Nephron (organoid): ENCODE results near the gene MARCHF2.
"Not testable (repeated sequence)": the region's sequence is repeated elsewhere in the genome, so short reads cannot be mapped to it uniquely, and the experiment has no call there.

Experiments used
- H3K27ac Mint-ChIP-seq, 3 experiments: 2 replicates each; pipeline ENCODE4 v1.8.0; 2020; ENCODE audit warnings: mixed read lengths in 3 of 3, mild to moderate bottlenecking in 2 of 3, moderate library complexity in 1 of 3
- H3K27me3 Mint-ChIP-seq: 2 replicates; pipeline ENCODE4 v1.8.0; 2021; ENCODE audit warnings: low read depth, mild to moderate bottlenecking, moderate library complexity, mixed read lengths
- H3K36me3 Mint-ChIP-seq: 2 replicates; pipeline ENCODE4 v1.8.0; 2020; ENCODE audit warnings: low read depth, mixed read lengths
- H3K4me1 Mint-ChIP-seq: 2 replicates; pipeline ENCODE4 v1.8.0; 2020; ENCODE audit warnings: mixed read lengths
- H3K4me3 Mint-ChIP-seq, 3 experiments: 2 replicates each; pipeline ENCODE4 v1.8.0; 2020; ENCODE audit warnings: mild to moderate bottlenecking in 3 of 3, mixed read lengths in 3 of 3, moderate library complexity in 2 of 3
- H3K9me3 Mint-ChIP-seq: 2 replicates; pipeline ENCODE4 v1.8.0; 2020; ENCODE audit warnings: mixed read lengths
- CTCF ChIP-seq, 3 experiments: fragments of 200-600 bp; sonication (generic); IDR thresholded peaks; one replicate each; pipeline ENCODE4 v1.5.0; 2021; ENCODE audit warnings: antibody characterized with exemption in 3 of 3; ENCODE audit not compliant: unreplicated experiment in 3 of 3

Gene MARCHF2

DNA sequence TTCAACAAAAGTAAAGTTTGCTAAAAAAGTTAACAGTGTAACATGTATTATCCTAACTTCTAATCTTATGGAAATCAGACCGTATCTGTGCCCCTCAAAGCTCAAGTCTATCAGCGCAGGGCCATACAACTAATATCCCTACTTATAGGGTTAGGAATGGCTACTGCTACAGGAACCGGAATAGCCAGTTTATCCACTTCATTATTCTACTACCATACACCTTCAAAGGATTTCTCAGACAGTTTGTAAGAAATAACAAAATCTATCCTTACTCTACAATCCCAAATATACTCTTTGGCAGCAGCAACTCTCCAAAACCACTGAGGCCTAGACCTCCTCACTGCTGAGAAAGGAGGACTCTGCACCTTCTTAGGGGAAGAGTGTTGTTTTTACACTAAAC lies 27.5 kb upstream of the MARCHF2 start:
- H3K36me3 Mint-ChIP-seq, H3K9me3 Mint-ChIP-seq, H3K4me3 Mint-ChIP-seq, H3K4me1 Mint-ChIP-seq, H3K27me3 Mint-ChIP-seq: not testable (repeated sequence)
- peak overlapping the region; percentile 57 to 70 (median 58) for H3K27ac Mint-ChIP-seq

DNA sequence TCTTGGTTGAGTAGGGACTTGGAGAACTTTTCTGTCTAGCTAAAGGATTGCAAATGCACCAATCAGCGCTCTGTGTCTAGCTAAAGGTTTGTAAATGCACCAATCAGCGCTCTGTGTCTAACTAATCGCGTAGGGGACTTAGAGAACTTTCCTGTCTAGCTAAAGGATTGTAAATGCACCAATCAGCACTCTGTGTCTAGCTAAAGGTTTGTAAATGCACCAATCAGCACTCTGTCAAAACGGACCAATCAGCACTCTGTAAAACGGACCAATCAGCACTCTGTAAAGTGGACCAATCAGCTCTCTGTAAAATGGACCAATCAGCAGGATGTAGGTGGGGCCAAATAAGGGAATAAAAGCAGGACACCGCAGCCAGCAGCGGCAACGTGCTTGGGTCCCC lies 26.7 kb upstream of the MARCHF2 start:
- H3K4me3 Mint-ChIP-seq, H3K4me1 Mint-ChIP-seq, H3K9me3 Mint-ChIP-seq, H3K36me3 Mint-ChIP-seq, H3K27me3 Mint-ChIP-seq: not testable (repeated sequence)
- peak overlapping the region in 1 of 3 experiments; percentile 55 for H3K27ac Mint-ChIP-seq

DNA sequence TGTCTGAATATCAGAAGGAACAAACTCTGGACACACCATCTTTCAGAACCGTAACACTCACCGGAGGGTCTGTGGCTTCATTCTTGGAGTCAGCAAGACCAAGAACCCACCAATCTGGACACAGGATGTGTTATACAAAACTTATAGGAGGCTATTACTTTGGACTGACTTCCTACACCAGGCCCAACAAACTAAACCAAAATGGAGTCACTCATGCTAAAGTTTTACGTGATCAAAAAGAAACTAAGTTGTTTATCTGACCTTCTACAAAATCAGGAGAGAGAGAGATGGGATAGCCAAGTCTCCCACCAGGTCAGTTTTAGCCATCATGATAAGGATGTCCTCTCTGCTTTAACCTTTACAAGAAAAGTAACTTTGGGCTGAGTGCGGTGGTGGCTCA lies 26.1 kb upstream of the MARCHF2 start:
- H3K4me3 Mint-ChIP-seq: peak overlapping the region; percentile 32 to 73 (median 33)
- no peaks in the 10 kb centered on the region for H3K27me3 Mint-ChIP-seq
- TF ChIP-seq CTCF (IDR thresholded peaks at IDR 0.05; ENCODE audit: unreplicated experiment in 3 of 3): no peak
- H3K4me1 Mint-ChIP-seq: peaks cover 11% of the 10 kb centered on the region
- H3K9me3 Mint-ChIP-seq: no peaks in the 10 kb centered on the region
- peaks cover 10% of the 10 kb centered on the region for H3K36me3 Mint-ChIP-seq
- H3K27ac Mint-ChIP-seq: peak overlapping the region in 2 of 3 experiments; percentile 49 to 55

DNA sequence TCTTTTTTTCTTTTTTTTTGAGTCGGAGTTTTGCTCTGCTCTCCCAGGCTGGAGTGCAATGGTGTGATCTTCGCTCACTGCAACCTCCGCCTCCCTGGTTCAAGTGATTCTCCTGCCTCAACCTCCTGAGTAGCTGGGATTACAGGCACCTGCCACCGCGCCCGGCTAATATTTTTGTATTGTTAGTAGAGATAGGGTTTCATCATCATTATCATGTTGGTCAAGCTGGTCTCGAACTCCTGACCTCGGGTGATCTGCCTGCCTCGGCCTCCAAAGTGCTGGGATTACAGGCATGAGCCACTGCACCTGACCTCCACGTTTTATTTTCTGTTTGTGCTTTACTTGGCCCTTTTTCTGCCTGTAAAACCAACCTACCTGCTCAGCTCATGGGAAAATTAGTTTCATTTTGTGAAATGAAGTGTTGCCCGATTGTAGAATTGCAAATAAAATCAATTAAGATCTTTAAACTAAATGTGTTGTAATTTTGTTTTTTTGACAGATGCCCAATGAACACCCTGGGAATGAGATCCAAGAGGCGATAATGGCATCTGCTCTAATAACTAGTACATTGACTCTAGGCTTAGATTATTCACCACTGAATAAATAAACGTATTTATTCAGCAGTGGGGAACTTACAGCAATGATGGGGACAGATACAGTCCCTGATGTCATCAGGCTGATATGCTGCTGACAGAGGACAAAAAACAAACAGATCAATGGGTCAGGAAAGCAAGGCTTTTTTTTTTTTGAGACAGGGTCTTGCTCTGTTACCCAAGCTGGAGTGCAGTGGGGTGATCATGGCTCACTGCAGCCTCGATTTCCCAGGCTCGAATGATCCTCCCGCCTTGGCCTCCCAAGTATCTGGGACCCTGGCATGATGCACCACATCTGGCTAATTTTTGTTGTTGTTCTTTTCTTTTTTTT lies 25.2 kb upstream of the MARCHF2 start:
- Mint-ChIP-seq H3K4me1 (peaks cover 21% of the 10 kb centered on the region), H3K27ac (peak overlapping the region; percentile 40 to 88 (median 66)), H3K36me3 (peaks cover 10% of the 10 kb centered on the region), H3K27me3 (no peaks in the 10 kb centered on the region), H3K4me3 (peak overlapping the region; percentile 70 to 80 (median 78)), H3K9me3 (no peaks in the 10 kb centered on the region)
- no peak for TF ChIP-seq CTCF (IDR thresholded peaks at IDR 0.05; ENCODE audit: unreplicated experiment in 3 of 3)

GRCh38 chr19:8388612-8388958 lies 24.5 kb upstream of the MARCHF2 start:
- Mint-ChIP-seq H3K4me3 (peak overlapping the region; percentile 13 to 52 (median 27)), H3K27ac (peak overlapping the region in 1 of 3 experiments; percentile 40), H3K4me1 (peaks cover 24% of the 10 kb centered on the region), H3K9me3 (no peaks in the 10 kb centered on the region), H3K27me3 (no peaks in the 10 kb centered on the region), H3K36me3 (peaks cover 10% of the 10 kb centered on the region)
- no peak for TF ChIP-seq CTCF (IDR thresholded peaks at IDR 0.05; ENCODE audit: unreplicated experiment in 3 of 3)

- H3K9me3 Mint-ChIP-seq: no peaks in the 10 kb centered on the region
- TF ChIP-seq CTCF (IDR thresholded peaks at IDR 0.05; ENCODE audit: unreplicated experiment in 3 of 3): no peak
- peak within 1 kb of the TSS; percentile 71 to 98 (median 87) for H3K27ac Mint-ChIP-seq
- peak within 1 kb of the TSS; percentile 92 to 95 (median 92) for H3K4me3 Mint-ChIP-seq
- peaks cover 10% of the 10 kb centered on the region for H3K36me3 Mint-ChIP-seq
- H3K27me3 Mint-ChIP-seq: no peaks in the 10 kb centered on the region
- H3K4me1 Mint-ChIP-seq: peaks cover 25% of the 10 kb centered on the region
These were observed 23.1 kb upstream of the MARCHF2 start, which contains the start of gene RAB11B for GRCh38 chr19:8389891-8390616. RAB11B (plus strand) TSS chr19:8390360; CDS start chr19:8390417, 57 bp downstream.
